Spleen (tissue), 11 donors: ENCODE measurements around the gene DOCK4. TPM values are rescaled to one million over a fixed set of nuclear protein-coding genes. Genes with fewer than 3 reads are reported as not detected.

ENCODE experiments used
- DNase-seq: peaks from one replicate; pipeline ENCODE4 v3.0.0-alpha.2; 2020
- H3K27ac ChIP-seq, 8 donors: fragments of 200-600 bp; sonication (generic) in 7 of 8; 1 replicate in 4 of 8; 2 replicates in 4 of 8; pipeline versions ENCODE4 v1.5.0 to v1.8.0; 2016 to 2021; ENCODE audit warnings: inconsistent platforms in 4 of 8, mild to moderate bottlenecking in 4 of 8, moderate library complexity in 1 of 8
- H3K27me3 ChIP-seq, 7 donors: fragments of 200-600 bp; sonication (generic) in 6 of 7; replicated peaks in 1 of 7; 1 replicate in 4 of 7; 2 replicates in 3 of 7; pipeline versions ENCODE4 v1.5.0 to v1.8.0; 2016 to 2021; ENCODE audit warnings: inconsistent platforms in 3 of 7, mild to moderate bottlenecking in 1 of 7
- H3K36me3 ChIP-seq, 6 donors: fragments of 200-600 bp; sonication (generic) in 5 of 6; 1 replicate in 4 of 6; 2 replicates in 2 of 6; pipeline versions ENCODE4 v1.5.0 to v1.8.0; 2016 to 2021; ENCODE audit warnings: inconsistent platforms in 2 of 6
- H3K4me1 ChIP-seq, 6 donors: fragments of 200-600 bp; sonication (generic) in 5 of 6; 1 replicate in 3 of 6; 2 replicates in 3 of 6; pipeline versions ENCODE4 v1.5.0 to v1.8.0; 2016 to 2021; ENCODE audit warnings: inconsistent platforms in 3 of 6
- H3K4me3 ChIP-seq, 8 donors: fragments of 200-600 bp; sonication (generic) in 7 of 8; 1 replicate in 4 of 8; 2 replicates in 4 of 8; pipeline versions ENCODE4 v1.5.0 to v1.8.0; 2016 to 2021; ENCODE audit warnings: inconsistent platforms in 4 of 8, mild to moderate bottlenecking in 4 of 8, moderate library complexity in 2 of 8
- H3K9me3 ChIP-seq, 8 donors: fragments of 200-600 bp; sonication (generic) in 7 of 8; 1 replicate in 4 of 8; 2 replicates in 4 of 8; pipeline versions ENCODE4 v1.5.0 to v1.8.0; 2016 to 2021; ENCODE audit warnings: inconsistent platforms in 4 of 8
- CTCF ChIP-seq, 11 experiments: fragments of 200-600 bp in 7 of 11; fragments of 450-650 bp in 4 of 11; sonication (generic) in 4 of 11; IDR thresholded peaks in 8 of 11; conservative IDR thresholded peaks in 3 of 11; 1 replicate in 7 of 11; 2 replicates in 4 of 11; pipeline versions ENCODE4 v1.4.0 to v1.8.0; 2016 to 2021; ENCODE audit warnings: antibody characterized with exemption in 11 of 11, inconsistent platforms in 4 of 11, mild to moderate bottlenecking in 1 of 11
- POLR2A ChIP-seq, 3 donors: fragments of 450-650 bp; IDR thresholded peaks; one replicate each; pipeline ENCODE4 v1.5.1; 2017; ENCODE audit warnings: antibody characterized with exemption in 3 of 3, mild to moderate bottlenecking in 1 of 3
- POLR2AphosphoS5 ChIP-seq, 3 donors: sonication (generic); formaldehyde crosslinking; IDR thresholded peaks; one replicate each; pipeline ENCODE4 v1.5.1; 2017; ENCODE audit warnings: antibody characterized with exemption in 3 of 3
- WGBS, 5 donors: extraction: QIAGEN DNeasy Blood & Tissue Kit in 3 of 5; methylation state at CpG; one replicate each; pipeline versions ENCODE4 v1.1.5 to v1.1.7; 2013 to 2018; 5-methylcytosine and 5-hydroxymethylcytosine counted together
- intact Hi-C: fragments of 100-400 bp; cut with DNase I; formaldehyde crosslinking; loops from one replicate; pipeline ENCODE4 v1.15.0; 2023; ENCODE audit warnings: low total_unique reads
- polyA plus RNA-seq, 3 donors: library from polyadenylated mRNA; stranded (reverse); fragments of 200-250 nt; gene quantifications; one replicate each; pipeline ENCODE4 v1.2.1, GENCODE V29; 2013
- total RNA-seq, 7 donors: library from RNA; depleted of rRNA in 3 of 7; stranded (reverse); fragments of >200 nt in 3 of 7; fragmentation: NEBNext Ultra II Directional in 4 of 7; extraction: Animal tissue kit (Norgen Biotek cat#: 25700) in 4 of 7; gene quantifications; one replicate each; pipeline versions ENCODE4 v1.1.0 to v1.2.1, GENCODE V29; 2016 to 2021
- donor health status: healthy with polysubstance abuse.
- donor health status: DM: no; HTN: no; CAD: no; lungs with moderate emphysema.
- donor health status: DM: no; HTN: no; CAD: no.
- donor health status: Bipolar disorder and iron deficiency.
- donor health status: healthy.
- donor health status: DM: no; HTN: no; CAD: no.
- donor health status: DM: yes; HTN: yes; CAD: no.

DOCK4 gene
- total and polyA plus RNA-seq, 10 donors = 1.4 to 26.9 (median 14.2) TPM

GRCh38 chr7:111802194-111802772, 403.9 kb downstream of the DOCK4 start:
- TF ChIP-seq POLR2A (IDR thresholded peaks at IDR 0.05) = no peak
- TF ChIP-seq CTCF (IDR thresholded peaks at IDR 0.05 in 8 of 11, conservative IDR thresholded peaks at IDR 0.05 in 3 of 11) = no peak
- TF ChIP-seq POLR2AphosphoS5 (IDR thresholded peaks at IDR 0.05) = no peak
- Histone ChIP-seq H3K4me1 (no peaks in the 10 kb centered on the region), H3K36me3 (no peaks in the 10 kb centered on the region), H3K27me3 (no peaks in the 10 kb centered on the region), H3K9me3 (peaks cover 11 to 71% (median 50%) of the 10 kb centered on the region in 8 donors), H3K27ac (no peak overlapping the region), H3K4me3 (no peak overlapping the region)
- no peak for DNase-seq
- WGBS, 5 donors = 74 to 95% (median 92%) methylated on average over 3 of the region's 3 CpGs
- intact Hi-C loops = no loop called here

GRCh38 chr7:111801277-111801676, 404.9 kb downstream of the DOCK4 start:
- Histone ChIP-seq H3K27ac (no peak overlapping the region), H3K4me1 (no peaks in the 10 kb centered on the region), H3K4me3 (no peak overlapping the region), H3K27me3 (no peaks in the 10 kb centered on the region), H3K36me3 (no peaks in the 10 kb centered on the region), H3K9me3 (peaks cover 18 to 81% (median 60%) of the 10 kb centered on the region in 8 donors)
- 93 to 97% (median 96%) methylated on average over 4 of the region's 4 CpGs for WGBS, 5 donors
- TF ChIP-seq CTCF (IDR thresholded peaks at IDR 0.05 in 8 of 11, conservative IDR thresholded peaks at IDR 0.05 in 3 of 11) = no peak
- no peak for TF ChIP-seq POLR2A (IDR thresholded peaks at IDR 0.05)
- no peak for DNase-seq
- intact Hi-C loops = no loop called here

GRCh38 chr7:111796671-111797070, 409.5 kb downstream of the DOCK4 start:
- no peaks in the 10 kb centered on the region for H3K4me1 ChIP-seq
- H3K9me3 ChIP-seq = peaks cover 26 to 100% (median 92%) of the 10 kb centered on the region in 8 donors
- TF ChIP-seq POLR2A (IDR thresholded peaks at IDR 0.05) = no peak
- 82 to 89% (median 85%) methylated on average over 7 of the region's 7 CpGs for WGBS, 5 donors
- DNase-seq = no peak
- H3K27ac ChIP-seq = no peak overlapping the region
- intact Hi-C loops = no loop called here
- no peaks in the 10 kb centered on the region for H3K36me3 ChIP-seq
- no peak overlapping the region for H3K4me3 ChIP-seq
- H3K27me3 ChIP-seq = no peaks in the 10 kb centered on the region

- Histone ChIP-seq H3K4me1 (no peaks in the 10 kb centered on the region), H3K36me3 (no peaks in the 10 kb centered on the region), H3K9me3 (peaks cover 0 to 47% (median 26%) of the 10 kb centered on the region in 8 donors), H3K27ac (no peak overlapping the region), H3K27me3 (no peaks in the 10 kb centered on the region), H3K4me3 (no peak overlapping the region)
- TF ChIP-seq POLR2A (IDR thresholded peaks at IDR 0.05) (no peak), CTCF (IDR thresholded peaks at IDR 0.05 in 8 of 11, conservative IDR thresholded peaks at IDR 0.05 in 3 of 11) (no peak), POLR2AphosphoS5 (IDR thresholded peaks at IDR 0.05) (no peak)
- DNase-seq = no peak
- intact Hi-C loops = no loop called here
Observed at GRCh38 chr7:111789870-111790269, 416.3 kb downstream of the DOCK4 start.

- 54 to 82% (median 74%) methylated on average over 1 of the region's 1 CpG for WGBS, 5 donors
- TF ChIP-seq POLR2A (IDR thresholded peaks at IDR 0.05) (no peak), POLR2AphosphoS5 (IDR thresholded peaks at IDR 0.05) (no peak), CTCF (IDR thresholded peaks at IDR 0.05 in 8 of 11, conservative IDR thresholded peaks at IDR 0.05 in 3 of 11) (no peak)
- DNase-seq = no peak
- no peak overlapping the region for H3K4me3 ChIP-seq
- H3K27me3 ChIP-seq = no peaks in the 10 kb centered on the region
- no peaks in the 10 kb centered on the region for H3K36me3 ChIP-seq
- H3K27ac ChIP-seq = no peak overlapping the region
- no peaks in the 10 kb centered on the region for H3K4me1 ChIP-seq
- intact Hi-C loops = no loop called here
- peaks cover 0 to 38% (median 17%) of the 10 kb centered on the region in 8 donors for H3K9me3 ChIP-seq
Observed at GRCh38 chr7:111789048-111789320, 417.2 kb downstream of the DOCK4 start.
